Body of pancreas (tissue), 4 donors: ENCODE measurements around the gene THNSL1. TPM values are rescaled to one million over a fixed set of nuclear protein-coding genes. Genes with fewer than 3 reads are reported as not detected.
A peak's percentile ranks its signal among the peaks of the same experiment; 100 is the strongest.

Experiments
- ATAC-seq: fragments of 150-250 bp; one replicate; pipeline ENCODE4 v1.9.1; 2016
- DNase-seq, 4 donors: peaks; one replicate each; pipeline ENCODE4 v3.0.0-alpha.2; 2019
- H3K27ac ChIP-seq, 4 donors: fragments of 200-600 bp; sonication (generic); 1 replicate in 3 of 4; 2 replicates in 1 of 4; pipeline versions ENCODE4 v1.5.1 to v1.6.1; 2016 to 2019; ENCODE audit warnings: mild to moderate bottlenecking in 1 of 4, mixed read lengths in 1 of 4, moderate library complexity in 1 of 4
- H3K27me3 ChIP-seq, 2 donors: fragments of 200-600 bp; sonication (generic); one replicate each; pipeline ENCODE4 v1.6.0; 2016; ENCODE audit warnings: mild to moderate bottlenecking in 1 of 2
- H3K36me3 ChIP-seq, 2 donors: fragments of 200-600 bp; sonication (generic); replicated peaks in 1 of 2; 2 replicates each; pipeline ENCODE4 v1.5.1; 2016; ENCODE audit warnings: low read depth in 2 of 2; ENCODE audit not compliant: insufficient read depth in 1 of 2
- H3K4me1 ChIP-seq: fragments of 200-600 bp; sonication (generic); one replicate; pipeline ENCODE4 v1.6.0; 2016
- H3K4me3 ChIP-seq, 2 donors: fragments of 200-600 bp; sonication (generic); 1 replicate in 1 of 2; 2 replicates in 1 of 2; pipeline ENCODE4 v1.5.1; 2016 to 2019
- H3K9me3 ChIP-seq, 3 donors: fragments of 200-600 bp; sonication (generic); 1 replicate in 2 of 3; 2 replicates in 1 of 3; pipeline ENCODE4 v1.5.1; 2016
- CTCF ChIP-seq, 7 experiments: fragments of 450-650 bp in 4 of 7; fragments of 200-600 bp in 3 of 7; sonication (generic) in 3 of 7; IDR thresholded peaks; one replicate each; pipeline ENCODE4 v1.5.1; 2016 to 2019; ENCODE audit warnings: antibody characterized with exemption in 7 of 7
- POLR2A ChIP-seq, 3 donors: fragments of 450-650 bp; IDR thresholded peaks; one replicate each; pipeline ENCODE4 v1.6.1; 2016; ENCODE audit warnings: antibody characterized with exemption in 3 of 3, mild to moderate bottlenecking in 2 of 3
- WGBS, 2 donors: methylation state at CpG; one replicate each; pipeline ENCODE4 v1.1.5; 2017; 5-methylcytosine and 5-hydroxymethylcytosine counted together
- intact Hi-C: fragments of 100-400 bp; cut with DNase I; formaldehyde crosslinking; loops from one replicate; pipeline ENCODE4 v1.15.1; 2023
- total RNA-seq, 2 donors: library from RNA; depleted of rRNA; stranded (reverse); fragments of >200 nt; gene quantifications; one replicate each; pipeline ENCODE4 v1.1.0, GENCODE V29; 2016

The THNSL1 gene
- total RNA-seq, 2 donors from 2014 or later: under 0.01 to 4.9 TPM

GRCh38 chr10:24969841-24970281 is 46.6 kb upstream of the THNSL1 start:
- intact Hi-C loops: no loop called here
- H3K4me3 ChIP-seq: no peak overlapping the region
- 50 to 65% methylated on average over 2 of the region's 2 CpGs for WGBS, 2 donors
- no peak for ATAC-seq
- no peaks in the 10 kb centered on the region for H3K36me3 ChIP-seq
- TF ChIP-seq CTCF (IDR thresholded peaks at IDR 0.05) (no peak), POLR2A (IDR thresholded peaks at IDR 0.05) (no peak)
- H3K27me3 ChIP-seq: no peaks in the 10 kb centered on the region
- H3K27ac ChIP-seq: no peak overlapping the region
- H3K4me1 ChIP-seq: peaks cover 2% of the 10 kb centered on the region
- no peak for DNase-seq
- H3K9me3 ChIP-seq: no peaks in the 10 kb centered on the region

- intact Hi-C loops: no loop called here
- Histone ChIP-seq H3K27ac (no peak overlapping the region), H3K27me3 (no peaks in the 10 kb centered on the region), H3K36me3 (no peaks in the 10 kb centered on the region), H3K4me1 (peaks cover 6% of the 10 kb centered on the region), H3K4me3 (no peak overlapping the region), H3K9me3 (no peaks in the 10 kb centered on the region)
- DNase-seq (no peak), ATAC-seq (no peak)
- TF ChIP-seq CTCF (IDR thresholded peaks at IDR 0.05): no peak
- no peak for TF ChIP-seq POLR2A (IDR thresholded peaks at IDR 0.05)
These were observed 45.0 kb upstream of the THNSL1 start for GRCh38 chr10:24971374-24971773.

- intact Hi-C loops: no loop called here
- TF ChIP-seq POLR2A (IDR thresholded peaks at IDR 0.05) (no peak), CTCF (IDR thresholded peaks at IDR 0.05) (no peak)
These were observed 43.2 kb upstream of the THNSL1 start for GRCh38 chr10:24973163-24973562.

GRCh38 chr10:24974976-24975375 is 41.4 kb upstream of the THNSL1 start:
- Histone ChIP-seq H3K9me3 (no peaks in the 10 kb centered on the region), H3K4me3 (no peak overlapping the region), H3K36me3 (no peaks in the 10 kb centered on the region), H3K27me3 (no peaks in the 10 kb centered on the region), H3K27ac (peak overlapping the region in 2 of 4 donors; percentile 3 to 19), H3K4me1 (peaks cover 6% of the 10 kb centered on the region)
- ATAC-seq (peak; percentile 81), DNase-seq (peak in 2 of 4 donors; percentile 30 to 31)
- no peak for TF ChIP-seq POLR2A (IDR thresholded peaks at IDR 0.05)
- peak in 1 of 7 experiments; percentile 13 for TF ChIP-seq CTCF (IDR thresholded peaks at IDR 0.05)
- 16 to 25% methylated on average over 2 of the region's 2 CpGs for WGBS, 2 donors
- intact Hi-C loops: no loop called here

More at GRCh38 chr10:24973163-24973562, 43.2 kb upstream of the THNSL1 start:
- peaks cover 6% of the 10 kb centered on the region for H3K4me1 ChIP-seq
- no peaks in the 10 kb centered on the region for H3K27me3 ChIP-seq
- DNase-seq (no peak), ATAC-seq (no peak)
- H3K4me3 ChIP-seq: no peak overlapping the region
- no peaks in the 10 kb centered on the region for H3K9me3 ChIP-seq
- WGBS, 2 donors: 67 to 75% methylated on average over 5 of the region's 5 CpGs
- H3K27ac ChIP-seq: no peak overlapping the region
- H3K36me3 ChIP-seq: no peaks in the 10 kb centered on the region

- Histone ChIP-seq H3K36me3 (no peaks in the 10 kb centered on the region), H3K9me3 (no peaks in the 10 kb centered on the region), H3K4me1 (peaks cover 6% of the 10 kb centered on the region), H3K27ac (no peak overlapping the region), H3K4me3 (no peak overlapping the region), H3K27me3 (no peaks in the 10 kb centered on the region)
- intact Hi-C loops: no loop called here
- 86 to 94% methylated on average over 4 of the region's 4 CpGs for WGBS, 2 donors
- no peak for TF ChIP-seq CTCF (IDR thresholded peaks at IDR 0.05)
- no peak for TF ChIP-seq POLR2A (IDR thresholded peaks at IDR 0.05)
- no peak for DNase-seq
- no peak for ATAC-seq
These were observed 36.7 kb upstream of the THNSL1 start for GRCh38 chr10:24979685-24980084.
